MM.1S (cell line): Measurements from ENCODE around the gene IRX6.

ENCODE experiments used
- CTCF ChIP-seq: fragments of 300-600 bp; sonication (generic); IDR thresholded peaks from 2 replicates; pipeline ENCODE4 v1.5.1; 2016; ENCODE audit warnings: antibody characterized with exemption, low read length, mixed read lengths
- EZH2 ChIP-seq: fragments of 300-600 bp; sonication (generic); optimal IDR thresholded peaks from 2 replicates; pipeline ENCODE3; 2017; ENCODE audit warnings: low read depth, mild to moderate bottlenecking, antibody characterized with exemption, low read length, mixed read lengths

GRCh38 chr16:55297910-55298479, 26.0 kb upstream of the IRX6 start:
- TF ChIP-seq EZH2, result no peak
- TF ChIP-seq CTCF, result no peak
